ENCODE results near the gene SH2B3.

The SH2B3 gene

GRCh38 chr12:111427417-111428074, 21.8 kb downstream of the SH2B3 start:
- in situ Hi-C loops (cut with MboI; ENCODE audit: low sequenced_read_pairs): no loop called here

GRCh38 chr12:111428081-111428727, 22.5 kb downstream of the SH2B3 start:
- in situ Hi-C loops (cut with MboI; ENCODE audit: low sequenced_read_pairs): no loop called here

- in situ Hi-C loops (cut with MboI; ENCODE audit: low sequenced_read_pairs): no loop called here
Observed at GRCh38 chr12:111428728-111429175, 23.0 kb downstream of the SH2B3 start.

- in situ Hi-C loops (cut with MboI; ENCODE audit: low sequenced_read_pairs): no loop called here
Observed at GRCh38 chr12:111429828-111430432, 24.2 kb downstream of the SH2B3 start.

- in situ Hi-C loops (cut with MboI; ENCODE audit: low sequenced_read_pairs): no loop called here
Observed at GRCh38 chr12:111430433-111431353, 25.0 kb downstream of the SH2B3 start.

GRCh38 chr12:111431772-111432171, 26.0 kb downstream of the SH2B3 start:
- in situ Hi-C loops (cut with MboI; ENCODE audit: low sequenced_read_pairs): no loop called here

GRCh38 chr12:111434049-111434448, 28.3 kb downstream of the SH2B3 start:
- in situ Hi-C loops (cut with MboI; ENCODE audit: low sequenced_read_pairs): no loop called here

GRCh38 chr12:111434680-111435338, 29.1 kb downstream of the SH2B3 start:
- in situ Hi-C loops (cut with MboI; ENCODE audit: low sequenced_read_pairs): no loop called here

- in situ Hi-C loops (cut with MboI; ENCODE audit: low sequenced_read_pairs): no loop called here
Observed at GRCh38 chr12:111435661-111436201, 30.0 kb downstream of the SH2B3 start.

- in situ Hi-C loops (cut with MboI; ENCODE audit: low sequenced_read_pairs): no loop called here
Observed at GRCh38 chr12:111436266-111436665, 30.5 kb downstream of the SH2B3 start.

- in situ Hi-C loops (cut with MboI; ENCODE audit: low sequenced_read_pairs): no loop called here
Observed at GRCh38 chr12:111436811-111437210, 31.1 kb downstream of the SH2B3 start.

GRCh38 chr12:111437816-111438454, 32.2 kb downstream of the SH2B3 start:
- in situ Hi-C loops (cut with MboI; ENCODE audit: low sequenced_read_pairs): no loop called here

- in situ Hi-C loops (cut with MboI; ENCODE audit: low sequenced_read_pairs): no loop called here
Observed at GRCh38 chr12:111438481-111438880, 32.8 kb downstream of the SH2B3 start.

- in situ Hi-C loops (cut with MboI; ENCODE audit: low sequenced_read_pairs): no loop called here
Observed at GRCh38 chr12:111439657-111440151, 34.0 kb downstream of the SH2B3 start.

GRCh38 chr12:111440152-111440551, 34.4 kb downstream of the SH2B3 start:
- in situ Hi-C loops (cut with MboI; ENCODE audit: low sequenced_read_pairs): no loop called here

- in situ Hi-C loops (cut with MboI; ENCODE audit: low sequenced_read_pairs): no loop called here
Observed at GRCh38 chr12:111440631-111441030, 34.9 kb downstream of the SH2B3 start.

GRCh38 chr12:111441107-111441928, 35.6 kb downstream of the SH2B3 start:
- in situ Hi-C loops (cut with MboI; ENCODE audit: low sequenced_read_pairs): no loop called here

GRCh38 chr12:111442301-111443045, 36.8 kb downstream of the SH2B3 start:
- in situ Hi-C loops (cut with MboI; ENCODE audit: low sequenced_read_pairs): no loop called here
